Stimulated activated CD4-positive, alpha-beta T cell treated with anti-CD3 and anti-CD28 coated beads, Interleukin-4, amount 100 ng/mL, for 24 hours (primary cell): ENCODE data around the gene PSMA2.

Source experiments
- DNase-seq: peaks from one replicate; pipeline ENCODE4 v3.0.0-alpha.2; 2020

The PSMA2 gene

DNA sequence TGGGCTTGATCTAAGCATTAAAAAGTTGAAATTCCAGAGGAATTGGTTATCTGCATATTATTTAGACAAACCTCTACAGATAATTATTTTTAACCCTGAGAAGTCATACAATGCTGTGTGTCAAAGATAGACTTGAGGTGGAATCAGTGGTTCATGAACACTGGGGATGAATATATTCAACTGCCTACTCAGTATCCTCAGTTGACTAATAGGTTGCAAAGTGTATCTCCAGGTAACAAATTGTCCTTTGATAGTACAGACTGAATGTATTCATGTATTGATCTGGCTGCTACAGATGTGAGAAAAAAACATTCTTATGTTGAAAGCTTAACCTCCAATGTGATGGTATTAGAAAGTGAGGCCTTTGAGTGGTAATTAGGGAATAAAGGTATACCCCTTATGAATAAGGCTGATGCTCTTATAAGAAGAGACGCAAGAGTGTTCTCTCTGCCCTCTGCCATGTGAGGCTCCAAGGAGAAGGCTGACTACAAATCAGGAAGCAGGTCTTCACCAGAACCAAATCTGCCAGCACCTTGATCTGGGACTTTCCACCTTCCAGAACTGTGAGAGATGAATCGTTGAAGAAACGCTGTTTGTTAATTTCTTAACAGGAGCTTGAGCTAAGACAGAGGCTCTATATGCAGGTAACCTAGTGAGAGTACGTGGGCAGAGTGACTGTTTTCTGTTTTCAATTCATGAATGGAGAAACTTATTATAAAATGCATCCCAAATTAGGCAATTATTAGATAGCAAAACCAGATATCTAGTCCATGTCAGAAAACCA, 7.7 kb upstream of the PSMA2 start:
- DNase-seq, result peak; percentile 24

- no peak for DNase-seq
Observed at GRCh38 chr7:42935861-42936260, 3.9 kb upstream of the PSMA2 start.

- no peak for DNase-seq
Observed at GRCh38 chr7:42934291-42934690, 2.3 kb upstream of the PSMA2 start.

DNA sequence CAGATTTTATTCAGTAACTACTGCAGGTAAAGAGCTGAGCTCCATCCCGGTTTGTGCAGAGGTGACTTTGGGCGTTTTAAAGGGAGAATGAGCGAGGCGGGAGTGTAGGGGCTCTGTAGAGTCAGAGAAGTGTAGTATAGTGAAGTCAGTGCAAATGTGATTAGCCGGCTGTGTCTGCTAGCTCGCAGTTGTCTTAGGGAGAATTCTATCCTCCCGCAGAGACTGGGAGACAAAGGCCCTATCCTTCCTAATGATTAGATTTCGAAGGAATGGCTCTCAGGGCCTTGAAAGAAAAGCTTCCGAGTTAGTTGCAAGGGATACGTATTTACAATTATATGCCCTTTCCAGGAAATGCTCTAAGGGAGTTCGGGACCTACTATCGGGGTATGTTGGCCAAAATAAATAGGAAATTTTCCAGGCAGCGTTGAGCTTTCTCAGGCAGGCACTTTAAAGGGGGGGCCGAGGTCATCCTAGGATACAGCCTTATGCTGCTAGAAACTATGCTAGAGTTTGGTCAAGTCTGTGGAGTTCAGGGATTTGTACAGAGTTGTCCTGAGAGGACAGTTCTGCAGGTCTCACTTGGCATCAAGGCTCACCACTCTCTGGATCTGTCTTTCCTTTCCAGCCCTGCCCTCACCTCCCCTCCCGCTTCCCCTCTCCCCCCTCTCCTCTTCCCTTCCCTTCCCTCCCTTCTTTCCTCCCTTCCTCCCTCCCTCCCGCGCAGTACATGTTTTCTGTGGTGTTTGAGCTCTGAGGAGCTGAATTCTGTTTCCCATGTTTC, 1.0 kb upstream of the PSMA2 start:
- no peak for DNase-seq

DNA sequence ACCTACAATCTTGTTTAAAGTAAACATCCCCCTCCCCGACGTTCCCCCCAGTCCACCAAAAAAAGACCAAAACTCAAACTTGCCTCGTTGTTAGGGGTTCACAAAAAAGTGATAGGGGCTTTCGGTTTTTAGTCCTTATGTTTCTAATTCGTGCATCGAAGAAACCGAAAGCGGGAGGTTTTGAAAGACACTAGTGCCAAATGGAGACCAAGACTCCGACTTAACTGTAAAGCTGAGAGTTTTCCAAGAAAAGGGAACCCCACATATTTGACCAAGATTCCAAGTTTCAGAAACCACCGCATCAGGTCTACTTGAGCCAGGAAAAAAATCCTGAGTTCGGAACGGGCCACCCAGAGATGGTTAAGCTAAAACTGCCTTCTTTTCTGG, 534 bp downstream of the PSMA2 start:
- peak; percentile 36 for DNase-seq

DNA sequence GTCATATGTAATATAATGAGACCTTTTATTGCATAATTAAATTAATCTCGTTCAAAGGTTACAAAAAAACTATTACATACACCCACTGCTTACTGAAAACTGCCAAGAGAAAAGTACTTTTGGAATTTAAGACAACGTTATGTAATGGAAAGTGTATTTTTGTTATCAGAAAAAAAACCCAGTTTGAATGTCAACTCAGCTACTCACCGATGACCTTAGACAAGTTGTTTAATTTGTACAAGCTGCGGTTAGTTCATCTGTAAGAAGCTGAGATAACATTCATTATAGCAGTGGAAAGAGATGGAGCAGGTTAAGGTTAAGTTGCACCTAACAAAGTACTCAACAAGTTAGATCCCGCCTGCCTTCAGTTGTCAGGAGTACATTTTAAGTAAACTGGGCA, 1.1 kb downstream of the PSMA2 start:
- DNase-seq, result no peak

GRCh38 chr7:42929449-42929848, 2.5 kb downstream of the PSMA2 start:
- DNase-seq, result no peak

DNA sequence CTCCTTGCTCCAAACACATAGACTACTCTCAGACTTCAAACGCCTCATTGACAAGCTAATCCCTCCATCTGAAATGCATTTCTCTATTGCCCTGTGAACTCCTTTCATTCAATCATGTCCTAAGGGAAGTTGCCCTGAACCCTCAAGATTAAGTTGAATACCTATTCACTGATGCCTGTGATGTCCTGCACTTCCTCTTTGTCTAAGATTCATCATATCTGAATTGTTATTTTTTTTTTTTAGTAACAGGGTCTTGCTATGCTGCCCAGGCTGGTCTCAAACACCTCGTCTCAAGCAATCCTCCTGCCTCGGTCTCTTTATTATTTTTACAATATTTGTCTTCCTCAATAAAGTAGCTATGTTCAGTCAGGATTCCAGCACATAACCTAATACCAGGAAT, 3.2 kb downstream of the PSMA2 start:
- no peak for DNase-seq

DNA sequence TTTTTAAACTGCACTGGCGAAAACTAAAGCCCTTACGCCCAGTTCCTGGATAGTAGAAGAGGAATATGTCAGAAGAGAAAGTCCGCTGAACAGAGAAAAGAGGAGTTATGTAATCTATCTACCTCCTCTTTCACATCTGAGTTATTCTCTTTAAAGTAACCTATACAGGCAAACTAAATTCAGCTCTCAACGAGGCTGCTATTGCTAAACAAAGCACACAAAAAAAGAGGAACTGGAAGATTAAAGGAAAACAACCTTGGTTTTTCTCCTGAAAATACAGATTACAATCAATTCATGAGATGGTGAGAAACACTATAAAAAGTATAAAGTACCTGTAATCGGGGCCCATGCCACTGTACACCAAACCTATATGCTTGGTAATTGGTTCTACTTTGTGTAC, 5.8 kb downstream of the PSMA2 start:
- DNase-seq, result no peak

DNA sequence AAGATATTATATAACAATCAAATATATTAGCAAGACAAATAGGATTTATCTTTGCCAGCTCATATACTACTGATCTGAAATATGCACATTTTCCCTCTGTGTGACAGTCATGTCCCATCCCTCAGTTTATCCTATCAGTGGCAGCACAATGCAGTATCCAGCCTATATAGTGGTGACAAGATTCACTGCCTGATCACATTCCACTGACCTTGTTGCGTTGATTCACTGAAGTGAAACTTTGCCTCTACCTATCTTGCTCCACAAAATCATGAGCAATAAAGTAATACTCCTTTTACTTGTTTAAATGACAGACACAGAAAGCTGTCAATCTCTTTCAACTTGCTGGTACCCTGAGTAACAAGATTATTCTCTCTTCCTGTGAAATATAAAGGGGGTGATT, 6.3 kb downstream of the PSMA2 start:
- DNase-seq, result no peak

DNA sequence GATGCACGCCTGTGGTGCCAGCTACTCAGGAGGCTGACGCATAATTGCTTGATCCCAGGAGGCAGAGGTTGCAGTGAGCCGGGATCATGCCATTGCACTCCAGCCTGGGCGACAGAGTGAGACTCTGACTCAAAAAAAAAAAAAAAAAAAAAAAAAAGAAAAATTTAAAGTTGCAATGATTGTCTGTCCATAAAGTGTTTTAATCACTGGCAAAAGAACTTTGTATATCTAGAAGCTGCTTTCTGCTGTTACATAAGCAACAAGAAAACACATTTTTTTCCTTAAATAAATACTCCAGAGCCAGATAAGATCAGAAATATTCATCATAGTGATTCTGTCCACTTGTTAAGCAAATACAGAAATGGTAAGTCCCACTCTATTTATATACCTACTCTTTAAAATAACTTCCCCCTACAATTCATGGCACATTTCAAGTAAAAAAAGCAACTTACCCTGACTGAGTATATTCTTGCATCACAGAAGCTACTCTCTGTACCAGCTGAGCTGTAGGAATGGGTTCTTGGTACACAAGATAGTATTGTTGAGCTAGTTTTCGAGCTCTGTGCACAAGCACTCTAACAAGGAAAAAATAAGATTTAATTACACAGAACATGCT, 7.6 kb downstream of the PSMA2 start:
- DNase-seq, result no peak

DNA sequence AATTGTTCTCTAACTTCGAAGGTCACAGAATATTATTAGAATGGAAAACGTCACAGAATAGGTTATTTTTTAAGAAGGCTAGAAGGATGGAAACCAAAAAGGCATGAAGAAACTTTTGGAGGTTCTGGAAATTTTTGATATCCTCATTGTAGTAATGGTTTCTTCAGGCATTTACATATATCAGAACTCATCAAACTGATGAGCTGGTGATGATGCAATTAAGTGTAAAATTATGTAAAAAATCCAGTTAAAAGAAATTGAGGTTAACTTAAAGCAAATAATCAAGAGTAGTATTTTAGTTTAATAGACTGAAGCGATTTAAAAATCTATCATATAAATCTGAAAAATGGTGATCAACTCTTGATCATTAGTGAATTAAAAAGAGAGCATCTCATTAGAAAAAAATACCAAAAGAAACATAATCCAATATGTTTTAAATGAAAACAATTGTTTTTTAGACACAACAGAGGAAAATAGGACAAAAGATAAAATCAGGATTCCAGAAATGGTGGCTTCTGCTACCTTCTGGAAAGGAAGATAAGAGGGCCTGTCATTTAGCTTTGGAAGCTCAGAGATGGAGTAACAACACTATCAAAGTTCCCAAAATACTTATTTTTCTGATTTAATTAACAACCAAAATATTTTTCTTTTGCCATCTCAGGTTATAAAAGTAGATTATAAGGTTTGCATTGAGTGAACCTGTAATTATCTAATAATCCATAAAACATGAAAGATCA, 9.8 kb downstream of the PSMA2 start:
- no peak for DNase-seq

DNA sequence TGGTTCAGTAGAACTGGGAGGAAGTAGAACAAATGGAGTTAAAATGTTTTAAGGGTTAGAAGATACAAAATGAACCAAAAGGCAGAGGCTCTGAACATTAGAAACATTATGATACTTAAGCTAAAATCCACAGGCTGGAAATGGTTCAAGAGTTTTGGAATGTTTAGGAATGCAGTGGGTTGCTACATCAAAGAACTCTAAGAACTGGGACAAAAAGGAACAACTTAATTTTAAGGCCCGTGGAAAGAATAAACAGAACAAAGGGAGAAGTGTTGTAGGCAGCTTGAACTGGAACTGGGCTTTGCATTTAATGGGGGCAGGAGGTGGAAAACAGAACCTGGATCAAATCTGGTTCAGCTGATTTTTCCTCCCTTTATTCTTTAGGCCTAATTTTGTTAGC, 16.6 kb downstream of the PSMA2 start:
- DNase-seq, result no peak

DNA sequence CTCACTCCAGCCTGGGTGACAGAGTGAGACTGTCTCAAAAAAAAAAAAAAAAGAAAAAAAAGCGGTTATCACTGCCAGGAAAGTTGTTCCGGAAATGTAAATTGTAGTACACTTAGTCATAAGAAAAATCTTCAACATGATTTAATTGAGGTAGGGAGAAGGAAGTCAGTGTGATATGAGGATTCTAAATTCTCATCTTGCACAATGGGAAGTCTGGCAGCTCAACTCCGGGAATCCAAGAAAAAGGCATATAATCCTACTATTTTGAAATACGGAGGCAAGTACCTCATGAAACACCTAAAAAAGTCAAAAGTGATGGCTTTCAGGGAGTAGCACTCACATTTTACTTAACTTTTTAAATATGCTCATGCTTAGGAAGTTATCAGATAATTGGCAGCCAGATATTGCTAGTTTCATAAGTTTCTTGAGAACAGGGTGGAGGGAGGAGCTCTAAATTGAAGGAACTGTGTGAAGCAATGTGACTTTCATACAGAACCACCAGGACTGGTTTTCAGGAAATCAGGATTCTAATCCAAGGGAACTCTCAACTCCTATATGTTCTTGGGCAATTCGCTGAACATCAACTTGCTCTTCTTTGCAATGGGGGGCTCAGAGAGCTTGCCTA, 17.4 kb downstream of the PSMA2 start:
- no peak for DNase-seq

GRCh38 chr7:42914009-42914408, 18.0 kb downstream of the PSMA2 start:
- DNase-seq, result no peak

DNA sequence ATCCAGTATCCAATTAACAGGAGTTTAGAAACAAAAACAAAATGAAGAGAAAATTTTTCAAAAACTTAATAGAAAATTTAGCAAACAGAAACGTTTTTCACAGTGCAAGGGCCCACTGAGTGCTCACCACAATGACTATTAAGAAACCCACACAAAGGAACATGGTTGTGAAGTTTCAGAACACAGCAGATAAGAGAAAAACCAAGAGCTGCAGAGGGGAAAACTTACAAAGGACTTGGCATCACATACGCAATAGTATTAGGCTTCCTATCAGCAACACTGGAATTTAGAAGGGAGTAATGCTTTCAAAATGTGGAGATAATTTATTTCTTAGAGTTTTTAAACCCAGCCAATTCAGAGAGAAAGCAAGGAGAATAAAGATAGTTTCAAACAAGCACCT, 18.4 kb downstream of the PSMA2 start:
- no peak for DNase-seq

DNA sequence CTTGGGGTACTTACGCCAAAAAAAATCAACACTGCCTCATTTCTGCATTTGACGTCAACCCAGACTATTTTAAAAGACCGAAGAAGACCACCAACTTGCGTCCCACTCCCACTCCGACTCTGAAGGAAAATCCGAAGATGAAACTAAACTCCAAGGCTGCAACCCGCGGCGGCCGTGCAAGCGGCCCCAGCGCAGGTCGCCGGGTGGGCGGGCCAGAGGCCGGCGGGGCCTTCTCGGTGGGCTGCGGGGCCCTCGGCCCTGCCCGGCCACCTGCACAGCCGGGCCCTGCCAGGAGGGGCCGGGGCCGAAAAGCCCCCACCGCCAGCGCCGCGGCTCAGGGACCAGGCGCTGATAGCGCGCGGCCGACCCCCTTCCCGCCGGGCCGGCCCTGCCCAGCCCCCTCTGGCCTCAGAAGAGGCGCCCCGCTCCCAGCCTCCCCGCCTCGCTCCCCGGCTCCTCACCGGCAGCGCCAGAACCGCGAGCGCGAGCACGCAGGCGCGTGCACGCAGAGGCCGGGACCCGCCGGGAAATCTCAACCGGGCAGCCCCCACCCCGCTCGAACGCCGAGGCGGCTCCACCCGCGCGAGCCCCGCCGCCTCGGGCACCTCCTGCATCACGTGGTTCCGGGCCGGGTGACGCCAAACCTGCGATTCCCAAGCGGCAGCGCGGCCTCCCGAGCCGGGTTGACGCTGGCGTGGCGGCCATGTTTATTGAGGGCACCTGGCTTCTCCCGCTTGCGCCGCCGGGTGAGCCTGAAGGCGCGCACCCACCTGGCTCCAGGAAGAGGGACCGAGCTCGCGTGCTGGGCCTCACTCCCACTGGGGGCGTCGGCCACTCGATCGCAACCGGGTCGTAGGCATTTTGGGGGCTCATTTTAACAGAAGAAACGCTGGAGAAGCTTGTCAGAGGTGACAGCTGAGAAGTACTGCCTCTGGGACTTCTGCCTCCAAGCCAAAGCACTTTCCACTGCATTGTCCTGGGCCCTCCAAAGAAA, 20.2 kb downstream of the PSMA2 start, which contains the start of gene C7orf25:
Gene C7orf25 (minus strand): TSS at position 617 of the 994 bp plus-strand sequence. CDS start 1,170 bp downstream, outside the sequence.
- DNase-seq, result peak; percentile 96

GRCh38 chr7:42910306-42910705, 21.7 kb downstream of the PSMA2 start:
- no peak for DNase-seq

DNA sequence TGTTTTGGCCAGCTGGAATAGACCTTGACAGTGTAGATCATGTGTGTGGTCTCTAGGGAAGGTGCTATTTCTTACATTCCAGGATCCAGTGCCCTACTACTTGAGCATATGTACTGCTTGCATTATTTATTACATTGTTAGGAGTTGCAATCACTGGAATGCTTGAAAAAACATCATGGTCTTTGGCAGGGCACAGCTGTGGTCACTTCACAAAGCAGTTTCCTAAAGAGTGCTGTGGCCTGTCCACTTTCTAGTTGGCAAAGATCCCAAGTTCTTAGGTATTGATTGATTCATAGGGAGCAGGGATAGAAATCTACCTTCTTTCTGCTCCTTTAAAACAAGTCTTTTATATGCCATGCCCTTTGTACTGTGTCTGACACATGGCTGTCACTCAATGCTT, 24.7 kb downstream of the PSMA2 start:
- no peak for DNase-seq

- no peak for DNase-seq
Observed at GRCh38 chr7:42906181-42906580, 25.8 kb downstream of the PSMA2 start.

DNA sequence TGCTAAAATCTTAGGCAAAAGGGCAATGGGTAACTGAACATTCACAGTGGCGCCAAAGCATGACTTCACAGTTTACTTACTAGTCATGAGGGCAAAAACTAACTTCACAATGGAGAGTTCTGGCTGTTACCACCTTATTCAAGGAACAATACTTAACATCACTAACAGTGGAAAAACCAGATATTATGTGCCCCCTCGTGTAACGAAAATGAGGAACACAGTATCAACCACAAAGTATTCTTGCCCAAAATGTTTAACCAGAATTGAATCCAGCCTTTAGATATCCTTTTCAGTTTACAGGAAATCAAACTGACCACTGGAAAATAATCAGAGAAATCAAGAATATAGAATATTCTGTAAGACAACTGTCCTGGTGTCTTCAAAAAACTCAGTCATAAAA, 29.6 kb downstream of the PSMA2 start:
- DNase-seq, result no peak
